GM12801 (cell line): Measurements from ENCODE around the gene MRAP2.

ENCODE experiments used
- TF ChIP-seq, protein P1 (sequence below): IDR thresholded peaks from one replicate; pipeline ENCODE4 v1.5.1; 2011; ENCODE audit warnings: control low read depth; ENCODE audit not compliant: insufficient read length; ENCODE audit errors: extremely low read depth

MRAP2 gene

DNA sequence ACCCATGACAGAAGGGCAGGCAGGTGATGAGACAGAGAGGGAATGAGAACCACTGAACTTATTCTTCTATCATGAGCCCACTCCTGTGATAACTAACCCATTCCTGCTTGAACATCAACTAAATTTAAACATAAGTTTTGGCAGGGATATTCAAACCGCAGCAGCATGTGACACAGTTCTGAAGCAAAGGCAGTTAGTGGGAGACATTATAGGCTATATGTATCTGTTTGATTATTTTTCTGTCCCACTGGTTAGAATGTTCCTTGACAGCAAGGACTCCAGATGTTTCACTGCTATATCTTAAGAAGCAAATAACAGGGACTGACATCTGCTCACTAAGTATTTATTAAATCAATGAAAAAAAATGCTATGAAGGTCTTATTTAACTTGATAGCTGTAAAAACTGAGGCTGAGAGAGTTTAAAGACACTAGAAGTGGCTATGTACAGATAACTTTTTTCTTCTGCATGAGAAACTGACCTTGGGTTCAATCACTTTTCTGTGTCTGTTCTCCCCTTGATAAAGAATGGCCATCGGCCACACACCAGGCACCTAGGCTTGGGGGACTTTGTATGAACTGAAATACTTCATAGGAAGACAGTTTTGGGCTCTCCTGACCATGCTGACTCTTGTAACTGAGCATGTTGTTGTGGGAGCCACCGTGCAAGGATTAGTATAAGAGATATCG is 102.9 kb downstream of the MRAP2 start:
- TF ChIP-seq, protein P1, sequence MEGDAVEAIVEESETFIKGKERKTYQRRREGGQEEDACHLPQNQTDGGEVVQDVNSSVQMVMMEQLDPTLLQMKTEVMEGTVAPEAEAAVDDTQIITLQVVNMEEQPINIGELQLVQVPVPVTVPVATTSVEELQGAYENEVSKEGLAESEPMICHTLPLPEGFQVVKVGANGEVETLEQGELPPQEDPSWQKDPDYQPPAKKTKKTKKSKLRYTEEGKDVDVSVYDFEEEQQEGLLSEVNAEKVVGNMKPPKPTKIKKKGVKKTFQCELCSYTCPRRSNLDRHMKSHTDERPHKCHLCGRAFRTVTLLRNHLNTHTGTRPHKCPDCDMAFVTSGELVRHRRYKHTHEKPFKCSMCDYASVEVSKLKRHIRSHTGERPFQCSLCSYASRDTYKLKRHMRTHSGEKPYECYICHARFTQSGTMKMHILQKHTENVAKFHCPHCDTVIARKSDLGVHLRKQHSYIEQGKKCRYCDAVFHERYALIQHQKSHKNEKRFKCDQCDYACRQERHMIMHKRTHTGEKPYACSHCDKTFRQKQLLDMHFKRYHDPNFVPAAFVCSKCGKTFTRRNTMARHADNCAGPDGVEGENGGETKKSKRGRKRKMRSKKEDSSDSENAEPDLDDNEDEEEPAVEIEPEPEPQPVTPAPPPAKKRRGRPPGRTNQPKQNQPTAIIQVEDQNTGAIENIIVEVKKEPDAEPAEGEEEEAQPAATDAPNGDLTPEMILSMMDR = no peak

GRCh38 chr6:84137051-84137375 is 103.4 kb downstream of the MRAP2 start:
- TF ChIP-seq, protein P1 = no peak

DNA sequence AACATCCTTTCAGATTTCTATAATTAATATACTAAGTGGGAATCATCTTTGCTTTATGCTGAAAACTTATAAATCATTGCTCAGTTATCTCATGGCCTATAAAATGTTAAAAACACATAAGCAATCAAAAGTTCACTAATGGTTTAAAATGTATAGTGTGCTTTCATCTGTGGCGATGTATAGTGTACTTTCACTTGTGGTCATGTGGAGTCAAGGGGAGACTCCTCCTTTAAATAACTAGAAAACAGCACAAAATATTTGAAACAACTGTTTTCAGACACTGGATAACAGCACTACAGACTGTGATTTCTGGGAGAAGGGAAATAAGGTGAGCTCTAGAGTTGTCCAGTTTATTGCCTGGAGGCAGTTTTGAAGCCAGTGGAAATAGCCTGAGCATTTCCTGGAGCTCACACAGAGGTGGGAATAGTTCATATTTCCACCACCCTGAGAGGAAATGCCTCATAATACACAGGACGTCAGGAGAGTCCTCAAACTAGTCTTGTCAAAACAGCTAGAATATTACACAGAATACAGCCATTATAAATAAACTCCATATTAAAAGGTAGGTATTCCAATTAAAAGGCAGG is 104.5 kb downstream of the MRAP2 start:
- TF ChIP-seq, protein P1 = no peak

DNA sequence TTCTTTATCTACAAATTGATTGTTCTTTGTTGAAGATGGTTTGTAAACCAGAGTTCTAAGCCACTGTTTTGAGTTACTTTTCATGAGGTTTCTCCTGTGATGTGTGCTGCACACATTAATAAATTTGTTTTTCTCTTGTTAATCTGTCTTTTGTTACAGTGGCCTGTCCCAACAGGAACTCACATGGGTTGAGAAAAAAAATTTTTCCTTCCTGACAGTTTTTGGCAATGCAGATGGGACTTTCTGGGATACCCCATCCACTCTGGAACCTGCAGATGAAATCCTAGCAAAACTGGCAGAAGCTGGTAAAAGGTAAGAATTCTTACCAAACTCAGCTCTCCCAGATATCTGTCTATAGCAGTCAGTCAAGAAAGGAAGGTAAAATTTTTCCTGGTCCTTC is 105.7 kb downstream of the MRAP2 start:
- TF ChIP-seq, protein P1 = no peak
